ENCODE results near the gene SNX1.

- TF ChIP-seq CTCF (conservative IDR thresholded peaks at IDR 0.05; ENCODE audit: low read length) (no peak), EZH2phosphoT487 (IDR thresholded peaks at IDR 0.05; ENCODE audit: borderline replicate concordance) (no peak)
Observed at GRCh38 chr15:64158363-64159134, 62.8 kb downstream of the SNX1 start.

All from Loucy (cell line).